HEK293 (cell line): Measurements from ENCODE around the gene SMAD7.

Experiments used
- GLIS2 ChIP-seq: fragments of 450-650 bp; formaldehyde crosslinking; IDR thresholded peaks from 2 replicates; pipeline ENCODE4 v1.5.1; 2016; ENCODE audit warnings: missing biosample characterization, missing genetic modification characterization
- KLF1 ChIP-seq: fragments of 450-650 bp; formaldehyde crosslinking; IDR thresholded peaks from 2 replicates; pipeline ENCODE4 v1.5.1; 2016; ENCODE audit warnings: missing biosample characterization, missing genetic modification characterization
- SALL2 ChIP-seq: fragments of 450-650 bp; formaldehyde crosslinking; IDR thresholded peaks from 2 replicates; pipeline ENCODE4 v1.5.0; 2017; ENCODE audit warnings: missing biosample characterization, mild to moderate bottlenecking, missing genetic modification characterization, borderline replicate concordance
- TCF7L2 ChIP-seq: IDR thresholded peaks from 2 replicates; pipeline ENCODE4 v1.6.1; 2011; ENCODE audit warnings: low read depth, mild to moderate bottlenecking, inconsistent platforms, low read length, moderate library complexity, borderline replicate concordance
- ZFHX2 ChIP-seq: fragments of 450-650 bp; formaldehyde crosslinking; conservative IDR thresholded peaks from 2 replicates; pipeline ENCODE4 v1.5.1; 2016; ENCODE audit warnings: missing biosample characterization, missing genetic modification characterization
- ZNF114 ChIP-seq: fragments of 450-650 bp; formaldehyde crosslinking; IDR thresholded peaks from 2 replicates; pipeline ENCODE4 v1.5.0; 2017; ENCODE audit warnings: missing biosample characterization, missing genetic modification characterization
- ZNF132 ChIP-seq: fragments of 450-650 bp; formaldehyde crosslinking; IDR thresholded peaks from 2 replicates; pipeline ENCODE4 v1.5.1; 2017; ENCODE audit warnings: missing biosample characterization, missing genetic modification characterization, borderline replicate concordance
- ZNF184 ChIP-seq: fragments of 450-650 bp; IDR thresholded peaks from 2 replicates; pipeline ENCODE4 v1.5.1; 2018; ENCODE audit warnings: missing biosample characterization, mild to moderate bottlenecking, missing genetic modification characterization
- ZNF2 ChIP-seq: fragments of 450-650 bp; formaldehyde crosslinking; IDR thresholded peaks from 2 replicates; pipeline ENCODE4 v1.5.1; 2016; ENCODE audit warnings: missing biosample characterization, missing genetic modification characterization
- ZNF391 ChIP-seq: fragments of 450-650 bp; formaldehyde crosslinking; IDR thresholded peaks from 2 replicates; pipeline ENCODE4 v1.5.1; 2016; ENCODE audit warnings: low read depth, missing biosample characterization, missing genetic modification characterization, borderline replicate concordance
- ZNF416 ChIP-seq: fragments of 450-650 bp; formaldehyde crosslinking; IDR thresholded peaks from 2 replicates; pipeline ENCODE4 v1.5.1; 2016; ENCODE audit warnings: missing biosample characterization, missing genetic modification characterization
- ZNF501 ChIP-seq: fragments of 450-650 bp; formaldehyde crosslinking; IDR thresholded peaks from 2 replicates; pipeline ENCODE4 v1.5.1; 2016; ENCODE audit warnings: missing biosample characterization, missing genetic modification characterization
- ZNF610 ChIP-seq: fragments of 450-650 bp; formaldehyde crosslinking; IDR thresholded peaks from 2 replicates; pipeline ENCODE4 v1.5.1; 2016; ENCODE audit warnings: missing biosample characterization, missing genetic modification characterization, borderline replicate concordance
- ZNF626 ChIP-seq: fragments of 450-650 bp; sonication (Bioruptor Pico); formaldehyde crosslinking; IDR thresholded peaks from 2 replicates; pipeline ENCODE4 v1.5.1; 2018; ENCODE audit warnings: missing biosample characterization, missing genetic modification characterization, inconsistent platforms
- ZNF654 ChIP-seq: fragments of 450-650 bp; formaldehyde crosslinking; IDR thresholded peaks from 2 replicates; pipeline ENCODE4 v1.5.1; 2016; ENCODE audit warnings: low read depth, missing biosample characterization, missing genetic modification characterization
- ZNF692 ChIP-seq: fragments of 450-650 bp; formaldehyde crosslinking; IDR thresholded peaks from 2 replicates; pipeline ENCODE4 v1.5.1; 2016; ENCODE audit warnings: missing biosample characterization, missing genetic modification characterization
- ZNF768 ChIP-seq: fragments of 450-650 bp; formaldehyde crosslinking; IDR thresholded peaks from 2 replicates; pipeline ENCODE4 v1.5.1; 2018; ENCODE audit warnings: missing biosample characterization, mild to moderate bottlenecking, missing genetic modification characterization
- ZNF837 ChIP-seq: fragments of 450-650 bp; formaldehyde crosslinking; IDR thresholded peaks from 2 replicates; pipeline ENCODE4 v1.5.1; 2016; ENCODE audit warnings: missing biosample characterization, missing genetic modification characterization
- ZNF843 ChIP-seq: fragments of 450-650 bp; formaldehyde crosslinking; IDR thresholded peaks from 2 replicates; pipeline ENCODE4 v1.5.1; 2016; ENCODE audit warnings: missing biosample characterization, missing genetic modification characterization
- ZSCAN18 ChIP-seq: fragments of 450-650 bp; formaldehyde crosslinking; IDR thresholded peaks from 2 replicates; pipeline ENCODE4 v1.5.1; 2016; ENCODE audit warnings: missing biosample characterization, missing genetic modification characterization
- ZSCAN30 ChIP-seq: fragments of 450-650 bp; IDR thresholded peaks from 2 replicates; pipeline ENCODE4 v1.5.1; 2018; ENCODE audit warnings: missing biosample characterization, mild to moderate bottlenecking, missing genetic modification characterization, moderate library complexity
- ZSCAN5A ChIP-seq: fragments of 450-650 bp; formaldehyde crosslinking; IDR thresholded peaks from 2 replicates; pipeline ENCODE4 v1.5.1; 2016; ENCODE audit warnings: missing biosample characterization, missing genetic modification characterization
- TF ChIP-seq, protein P1 (sequence below): fragments of 450-650 bp; formaldehyde crosslinking; IDR thresholded peaks from 2 replicates; pipeline ENCODE4; 2016; ENCODE audit warnings: missing biosample characterization, missing genetic modification characterization
- TF ChIP-seq, protein P2 (sequence below): IDR thresholded peaks from 2 replicates; pipeline ENCODE4 v1.6.1; 2011; ENCODE audit warnings: mild to moderate bottlenecking, low read depth, low read length, borderline replicate concordance
- TF ChIP-seq, protein P3 (sequence below): fragments of 450-650 bp; formaldehyde crosslinking; IDR thresholded peaks from 2 replicates; pipeline ENCODE4 v1.5.1; 2016; ENCODE audit warnings: missing biosample characterization, missing genetic modification characterization
- TF ChIP-seq, protein P4 (sequence below): fragments of 450-650 bp; formaldehyde crosslinking; IDR thresholded peaks from 2 replicates; pipeline ENCODE4 v1.5.1; 2016; ENCODE audit warnings: missing biosample characterization, missing genetic modification characterization, borderline replicate concordance
- TF ChIP-seq, protein P5 (sequence below): fragments of 450-650 bp; formaldehyde crosslinking; IDR thresholded peaks from 2 replicates; pipeline ENCODE4 v1.5.1; 2016; ENCODE audit warnings: missing biosample characterization, missing genetic modification characterization

Gene SMAD7

DNA sequence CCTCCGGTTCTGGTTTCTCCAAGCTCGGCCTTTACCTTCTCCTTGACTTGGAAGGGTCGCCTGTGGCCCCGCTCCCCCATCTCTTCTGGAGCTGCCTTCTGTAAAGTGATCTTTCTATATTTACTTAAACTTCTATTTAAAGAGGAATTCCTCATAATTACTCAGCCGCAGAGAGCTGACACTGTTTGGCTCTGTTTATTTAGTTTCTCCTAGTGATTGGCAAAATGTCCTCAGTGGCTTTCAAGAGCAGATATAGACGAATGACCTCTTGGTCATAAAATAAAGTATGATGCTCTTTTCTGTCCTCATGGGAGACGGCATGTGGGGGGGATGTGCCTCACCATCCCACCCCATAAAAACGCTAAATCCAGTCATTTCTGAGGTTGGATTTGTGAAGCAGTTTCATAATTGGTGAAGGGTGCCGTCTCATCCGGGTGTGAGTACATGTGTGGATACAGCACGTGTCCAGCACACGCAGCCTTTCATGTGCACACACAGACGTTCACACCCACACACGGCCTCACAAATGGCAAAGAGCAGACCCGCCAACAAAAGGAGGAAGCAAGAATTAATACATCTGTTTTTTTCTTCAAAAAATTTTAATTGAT is 43.4 kb upstream of the SMAD7 start (continued):
- no peak for TF ChIP-seq ZNF692
- no peak for TF ChIP-seq ZFHX2 (tag by site-specific recombination)
- TF ChIP-seq ZNF114 (tag by site-specific recombination) = no peak
- TF ChIP-seq ZNF610 = no peak
- no peak for TF ChIP-seq ZSCAN18
- TF ChIP-seq, protein P1, sequence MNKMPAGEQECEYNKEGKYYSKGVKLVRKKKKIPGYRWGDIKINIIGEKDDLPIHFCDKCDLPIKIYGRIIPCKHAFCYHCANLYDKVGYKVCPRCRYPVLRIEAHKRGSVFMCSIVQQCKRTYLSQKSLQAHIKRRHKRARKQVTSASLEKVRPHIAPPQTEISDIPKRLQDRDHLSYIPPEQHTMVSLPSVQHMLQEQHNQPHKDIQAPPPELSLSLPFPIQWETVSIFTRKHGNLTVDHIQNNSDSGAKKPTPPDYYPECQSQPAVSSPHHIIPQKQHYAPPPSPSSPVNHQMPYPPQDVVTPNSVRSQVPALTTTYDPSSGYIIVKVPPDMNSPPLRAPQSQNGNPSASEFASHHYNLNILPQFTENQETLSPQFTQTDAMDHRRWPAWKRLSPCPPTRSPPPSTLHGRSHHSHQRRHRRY (tag by site-specific recombination) = no peak
- TF ChIP-seq ZNF654 (tag by site-specific recombination) = no peak
- no peak for TF ChIP-seq SALL2
- TF ChIP-seq, protein P2, sequence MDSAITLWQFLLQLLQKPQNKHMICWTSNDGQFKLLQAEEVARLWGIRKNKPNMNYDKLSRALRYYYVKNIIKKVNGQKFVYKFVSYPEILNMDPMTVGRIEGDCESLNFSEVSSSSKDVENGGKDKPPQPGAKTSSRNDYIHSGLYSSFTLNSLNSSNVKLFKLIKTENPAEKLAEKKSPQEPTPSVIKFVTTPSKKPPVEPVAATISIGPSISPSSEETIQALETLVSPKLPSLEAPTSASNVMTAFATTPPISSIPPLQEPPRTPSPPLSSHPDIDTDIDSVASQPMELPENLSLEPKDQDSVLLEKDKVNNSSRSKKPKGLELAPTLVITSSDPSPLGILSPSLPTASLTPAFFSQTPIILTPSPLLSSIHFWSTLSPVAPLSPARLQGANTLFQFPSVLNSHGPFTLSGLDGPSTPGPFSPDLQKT = no peak
- TF ChIP-seq ZNF2 (tag by site-specific recombination) = no peak
- no peak for TF ChIP-seq ZNF768 (tag by site-specific recombination)
- no peak for TF ChIP-seq ZNF626 (tag by site-specific recombination)
- TF ChIP-seq, protein P3, sequence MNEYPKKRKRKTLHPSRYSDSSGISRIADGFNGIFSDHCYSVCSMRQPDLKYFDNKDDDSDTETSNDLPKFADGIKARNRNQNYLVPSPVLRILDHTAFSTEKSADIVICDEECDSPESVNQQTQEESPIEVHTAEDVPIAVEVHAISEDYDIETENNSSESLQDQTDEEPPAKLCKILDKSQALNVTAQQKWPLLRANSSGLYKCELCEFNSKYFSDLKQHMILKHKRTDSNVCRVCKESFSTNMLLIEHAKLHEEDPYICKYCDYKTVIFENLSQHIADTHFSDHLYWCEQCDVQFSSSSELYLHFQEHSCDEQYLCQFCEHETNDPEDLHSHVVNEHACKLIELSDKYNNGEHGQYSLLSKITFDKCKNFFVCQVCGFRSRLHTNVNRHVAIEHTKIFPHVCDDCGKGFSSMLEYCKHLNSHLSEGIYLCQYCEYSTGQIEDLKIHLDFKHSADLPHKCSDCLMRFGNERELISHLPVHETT (tag by site-specific recombination) = 0 out of 2 replicates have a peak, but pooled peaks have one; percentile 34
- TF ChIP-seq, protein P4, sequence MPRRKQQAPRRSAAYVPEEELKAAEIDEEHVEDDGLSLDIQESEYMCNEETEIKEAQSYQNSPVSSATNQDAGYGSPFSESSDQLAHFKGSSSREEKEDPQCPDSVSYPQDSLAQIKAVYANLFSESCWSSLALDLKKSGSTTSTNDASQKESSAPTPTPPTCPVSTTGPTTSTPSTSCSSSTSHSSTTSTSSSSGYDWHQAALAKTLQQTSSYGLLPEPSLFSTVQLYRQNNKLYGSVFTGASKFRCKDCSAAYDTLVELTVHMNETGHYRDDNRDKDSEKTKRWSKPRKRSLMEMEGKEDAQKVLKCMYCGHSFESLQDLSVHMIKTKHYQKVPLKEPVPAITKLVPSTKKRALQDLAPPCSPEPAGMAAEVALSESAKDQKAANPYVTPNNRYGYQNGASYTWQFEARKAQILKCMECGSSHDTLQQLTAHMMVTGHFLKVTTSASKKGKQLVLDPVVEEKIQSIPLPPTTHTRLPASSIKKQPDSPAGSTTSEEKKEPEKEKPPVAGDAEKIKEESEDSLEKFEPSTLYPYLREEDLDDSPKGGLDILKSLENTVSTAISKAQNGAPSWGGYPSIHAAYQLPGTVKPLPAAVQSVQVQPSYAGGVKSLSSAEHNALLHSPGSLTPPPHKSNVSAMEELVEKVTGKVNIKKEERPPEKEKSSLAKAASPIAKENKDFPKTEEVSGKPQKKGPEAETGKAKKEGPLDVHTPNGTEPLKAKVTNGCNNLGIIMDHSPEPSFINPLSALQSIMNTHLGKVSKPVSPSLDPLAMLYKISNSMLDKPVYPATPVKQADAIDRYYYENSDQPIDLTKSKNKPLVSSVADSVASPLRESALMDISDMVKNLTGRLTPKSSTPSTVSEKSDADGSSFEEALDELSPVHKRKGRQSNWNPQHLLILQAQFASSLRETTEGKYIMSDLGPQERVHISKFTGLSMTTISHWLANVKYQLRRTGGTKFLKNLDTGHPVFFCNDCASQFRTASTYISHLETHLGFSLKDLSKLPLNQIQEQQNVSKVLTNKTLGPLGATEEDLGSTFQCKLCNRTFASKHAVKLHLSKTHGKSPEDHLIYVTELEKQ (tag by site-specific recombination) = no peak
- TF ChIP-seq ZNF843 (tag by site-specific recombination) = peak; percentile 32; the same call in 1 of the 2 replicates
- TF ChIP-seq ZNF837 (tag by site-specific recombination) = no peak
- TF ChIP-seq ZSCAN5A (tag by site-specific recombination) = no peak
- TF ChIP-seq, protein P5, sequence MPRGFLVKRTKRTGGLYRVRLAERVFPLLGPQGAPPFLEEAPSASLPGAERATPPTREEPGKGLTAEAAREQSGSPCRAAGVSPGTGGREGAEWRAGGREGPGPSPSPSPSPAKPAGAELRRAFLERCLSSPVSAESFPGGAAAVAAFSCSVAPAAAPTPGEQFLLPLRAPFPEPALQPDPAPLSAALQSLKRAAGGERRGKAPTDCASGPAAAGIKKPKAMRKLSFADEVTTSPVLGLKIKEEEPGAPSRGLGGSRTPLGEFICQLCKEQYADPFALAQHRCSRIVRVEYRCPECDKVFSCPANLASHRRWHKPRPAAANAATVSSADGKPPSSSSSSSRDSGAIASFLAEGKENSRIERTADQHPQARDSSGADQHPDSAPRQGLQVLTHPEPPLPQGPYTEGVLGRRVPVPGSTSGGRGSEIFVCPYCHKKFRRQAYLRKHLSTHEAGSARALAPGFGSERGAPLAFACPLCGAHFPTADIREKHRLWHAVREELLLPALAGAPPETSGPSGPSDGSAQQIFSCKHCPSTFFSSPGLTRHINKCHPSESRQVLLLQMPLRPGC = no peak
- no peak for TF ChIP-seq KLF1 (tag by site-specific recombination)
- no peak for TF ChIP-seq ZSCAN30 (tag by site-specific recombination)
- TF ChIP-seq ZNF416 = no peak
- no peak for TF ChIP-seq ZNF184 (tag by site-specific recombination)
- no peak for TF ChIP-seq ZNF501 (tag by site-specific recombination)
- no peak for TF ChIP-seq ZNF132
- 0 out of 2 replicates have a peak, but pooled peaks have one; percentile 17 for TF ChIP-seq TCF7L2
- TF ChIP-seq ZNF391 (tag by site-specific recombination) = no peak
- no peak for TF ChIP-seq GLIS2 (tag by site-specific recombination)
